HG03060 (cell line): ENCODE data around the gene TDRD12.

ENCODE experiments used
- ATAC-seq: cut with Tn5 transposase; IDR thresholded peaks from one replicate; pipeline ENCODE4 v1.9.1; 2021; ENCODE audit warnings: low read depth, moderate number of reproducible peaks; ENCODE audit not compliant: unreplicated experiment

The TDRD12 gene

GRCh38 chr19:32800191-32800590, 80.6 kb downstream of the TDRD12 start:
- ATAC-seq, result no peak

GRCh38 chr19:32800754-32801153, 81.2 kb downstream of the TDRD12 start:
- ATAC-seq, result no peak

- no peak for ATAC-seq
Observed at GRCh38 chr19:32802840-32803239, 83.3 kb downstream of the TDRD12 start.

GRCh38 chr19:32808236-32808635, 88.7 kb downstream of the TDRD12 start:
- ATAC-seq, result no peak

GRCh38 chr19:32809254-32809653, 89.7 kb downstream of the TDRD12 start:
- ATAC-seq, result no peak

- no peak for ATAC-seq
Observed at GRCh38 chr19:32809754-32810153, 90.2 kb downstream of the TDRD12 start.

GRCh38 chr19:32810452-32810851, 90.9 kb downstream of the TDRD12 start:
- no peak for ATAC-seq

- no peak for ATAC-seq
Observed at GRCh38 chr19:32811151-32811550, 91.6 kb downstream of the TDRD12 start.

GRCh38 chr19:32812036-32812435, 92.5 kb downstream of the TDRD12 start:
- no peak for ATAC-seq

GRCh38 chr19:32812571-32812970, 93.0 kb downstream of the TDRD12 start:
- ATAC-seq, result no peak

GRCh38 chr19:32813862-32814425, 94.4 kb downstream of the TDRD12 start:
- ATAC-seq, result no peak

- no peak for ATAC-seq
Observed at GRCh38 chr19:32814624-32815023, 95.1 kb downstream of the TDRD12 start.

GRCh38 chr19:32816555-32817099, 97.1 kb downstream of the TDRD12 start:
- ATAC-seq, result no peak

GRCh38 chr19:32817569-32818476, 98.3 kb downstream of the TDRD12 start:
- ATAC-seq, result no peak

GRCh38 chr19:32818536-32818935, 99.0 kb downstream of the TDRD12 start:
- no peak for ATAC-seq

GRCh38 chr19:32819419-32820400, 100.1 kb downstream of the TDRD12 start:
- no peak for ATAC-seq

- ATAC-seq, result no peak
Observed at GRCh38 chr19:32822916-32823746, 103.6 kb downstream of the TDRD12 start.

- no peak for ATAC-seq
Observed at GRCh38 chr19:32823747-32824102, 104.2 kb downstream of the TDRD12 start.

GRCh38 chr19:32824191-32824751, 104.7 kb downstream of the TDRD12 start:
- no peak for ATAC-seq
